Activated T-helper 1 cell treated with Interleukin-2 at 50 U/mL for 16 hours (primary cell): ENCODE data around the gene SLC41A3.

ENCODE experiments used
- DNase-seq: peaks from one replicate; pipeline ENCODE4 v3.0.0-alpha.2; 2020; ENCODE audit warnings: low read depth

The SLC41A3 gene

GRCh38 chr3:126083913-126084767 lies at the start of gene SLC41A3:
Gene SLC41A3, minus strand, starts transcription at chr3:126084124. Its CDS starts 15,905 bp downstream, at chr3:126068219.
- DNase-seq = peak; percentile 79

- DNase-seq = no peak
Measured at GRCh38 chr3:126133606-126134005, 49.7 kb upstream of the SLC41A3 start.

- DNase-seq = no peak
Measured at GRCh38 chr3:126132751-126133511, 49.0 kb upstream of the SLC41A3 start.

GRCh38 chr3:126131881-126132750 lies 48.2 kb upstream of the SLC41A3 start:
- no peak for DNase-seq

DNA sequence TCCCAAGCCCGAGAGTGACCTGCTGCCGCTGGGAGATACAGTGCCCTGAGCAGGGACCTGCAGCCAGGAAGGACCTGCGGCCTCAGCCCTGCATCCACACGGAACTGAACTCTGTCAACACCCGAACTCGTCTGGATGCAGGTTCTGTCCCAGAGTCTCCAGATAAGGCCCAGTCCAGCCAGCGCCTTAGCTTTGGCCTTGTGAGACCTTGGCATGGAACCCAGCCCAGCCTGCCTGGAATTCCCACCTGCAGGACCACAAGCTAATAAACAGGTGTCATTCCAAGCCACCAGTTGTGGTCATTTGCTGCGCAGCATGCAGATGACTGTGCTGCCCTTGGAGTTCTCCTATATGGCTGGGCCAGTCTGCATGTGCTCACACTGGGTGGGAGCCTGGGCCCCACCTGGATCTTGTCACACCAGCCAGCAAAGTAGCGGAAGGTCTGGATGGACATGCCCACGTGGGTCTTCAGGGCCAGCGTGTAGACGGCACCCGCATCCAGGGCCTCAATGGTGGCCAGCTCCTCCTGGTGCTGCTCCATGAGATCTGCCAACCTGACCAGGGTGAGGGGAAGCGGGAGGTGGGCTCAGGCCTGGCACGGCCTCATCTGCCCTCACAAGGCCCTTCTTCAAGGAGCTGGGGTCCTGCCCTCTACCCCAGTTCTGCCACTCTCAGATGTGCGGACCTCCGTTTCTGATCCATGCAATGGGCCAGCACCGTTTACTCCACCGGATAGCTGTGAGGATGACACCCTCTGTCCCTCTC lies 47.2 kb upstream of the SLC41A3 start:
- no peak for DNase-seq

GRCh38 chr3:126130081-126130855 lies 46.3 kb upstream of the SLC41A3 start:
- DNase-seq = no peak

DNA sequence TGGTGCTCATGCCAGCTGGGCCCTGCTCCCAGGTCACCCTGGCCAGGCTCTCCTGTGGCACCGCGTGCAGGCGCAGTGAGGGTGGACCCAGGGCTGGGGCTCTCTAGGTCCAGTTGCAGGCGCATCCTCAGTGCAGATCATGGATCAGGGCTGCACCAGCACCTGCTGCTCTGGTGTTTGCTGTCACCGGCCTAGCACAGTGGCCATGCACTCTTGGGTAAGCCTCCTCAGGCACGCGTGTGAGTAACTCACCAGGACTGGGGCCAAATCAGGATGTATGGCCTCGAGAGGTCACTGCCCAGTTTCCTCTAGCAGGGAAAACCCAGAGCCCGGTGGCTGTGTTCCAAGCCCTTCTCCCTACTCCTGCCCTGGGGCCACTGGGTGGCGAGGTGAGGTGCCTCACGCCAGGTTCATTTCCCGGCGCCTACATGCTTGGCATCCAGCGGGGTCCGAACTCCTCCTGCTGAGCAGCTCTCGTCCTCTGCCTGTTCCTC lies 45.5 kb upstream of the SLC41A3 start:
- no peak for DNase-seq

- no peak for DNase-seq
Measured at GRCh38 chr3:126128504-126129397, 44.8 kb upstream of the SLC41A3 start.

- DNase-seq = no peak
Measured at GRCh38 chr3:126127904-126128303, 44.0 kb upstream of the SLC41A3 start.

GRCh38 chr3:126127452-126127851 lies 43.5 kb upstream of the SLC41A3 start:
- no peak for DNase-seq

DNA sequence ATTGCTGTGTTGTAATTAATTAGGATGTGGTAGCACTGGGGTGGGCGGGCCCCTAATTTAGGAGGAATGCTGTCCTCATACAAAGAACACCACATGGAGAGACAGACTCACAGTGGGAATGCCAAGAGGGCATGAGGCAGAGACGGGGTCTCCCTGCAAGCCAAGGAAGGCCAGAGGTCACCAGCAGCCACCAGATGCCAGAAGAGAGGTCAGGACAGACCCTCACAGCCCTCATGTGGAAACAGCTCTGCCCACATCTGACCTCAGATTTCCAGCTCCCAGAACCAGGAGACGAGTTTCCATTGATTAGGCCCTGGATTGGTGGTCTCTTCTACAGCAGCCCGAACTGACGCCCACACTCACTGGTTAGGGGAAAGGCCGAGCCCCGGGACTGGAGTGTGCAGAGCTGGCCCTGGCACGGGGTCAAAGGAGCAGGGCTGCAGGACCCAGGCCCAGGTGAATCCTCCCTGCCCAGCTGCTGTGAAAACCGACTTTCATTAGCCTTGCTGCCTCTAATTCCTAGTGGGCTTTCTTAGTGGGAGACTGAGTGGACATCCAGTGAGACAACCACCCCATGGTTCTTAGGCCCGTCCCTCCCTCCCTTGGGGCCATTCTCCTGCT lies 43.0 kb upstream of the SLC41A3 start:
- DNase-seq = no peak

DNA sequence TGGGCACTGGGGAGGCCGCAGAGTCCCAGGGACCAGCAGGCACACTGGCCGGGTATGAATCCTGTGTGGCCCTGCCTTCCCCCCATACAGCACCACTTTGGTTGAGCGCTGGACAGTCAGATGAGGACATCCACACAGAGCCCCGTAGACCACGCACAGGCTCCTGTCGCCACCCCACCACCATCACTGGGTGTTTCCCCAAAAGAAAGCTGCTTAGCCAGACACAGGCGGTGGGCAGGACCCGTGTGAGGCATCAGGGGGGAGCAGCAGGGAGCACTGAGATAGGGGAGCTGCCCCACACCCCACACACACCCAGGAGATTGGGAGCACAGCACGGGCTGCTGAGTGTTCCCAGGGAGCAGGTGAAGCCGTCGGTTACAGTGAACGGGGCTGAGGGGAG lies 42.4 kb upstream of the SLC41A3 start:
- DNase-seq = no peak

- no peak for DNase-seq
Measured at GRCh38 chr3:126125781-126126251, 41.9 kb upstream of the SLC41A3 start.

- DNase-seq = no peak
Measured at GRCh38 chr3:126125341-126125740, 41.4 kb upstream of the SLC41A3 start.

DNA sequence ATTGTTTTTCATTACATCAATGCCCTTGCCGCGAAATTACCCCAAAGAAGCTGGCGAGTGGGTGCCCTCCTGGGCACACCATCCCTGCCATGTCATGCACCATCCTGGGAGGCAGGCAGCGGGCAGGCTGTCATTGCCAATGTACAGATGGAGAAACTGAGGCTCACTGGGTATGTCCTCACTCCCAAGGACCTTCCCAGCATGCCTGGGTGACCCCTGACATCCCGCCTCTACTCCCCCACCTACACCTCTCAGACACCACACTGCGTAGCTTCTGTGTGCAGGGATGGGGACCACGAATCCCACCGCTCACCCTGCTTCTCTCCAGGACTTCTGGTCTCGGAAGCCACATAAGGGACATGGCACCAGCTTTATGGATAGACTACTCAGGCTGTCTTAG lies 41.0 kb upstream of the SLC41A3 start:
- DNase-seq = no peak

- no peak for DNase-seq
Measured at GRCh38 chr3:126124148-126124868, 40.4 kb upstream of the SLC41A3 start.

DNA sequence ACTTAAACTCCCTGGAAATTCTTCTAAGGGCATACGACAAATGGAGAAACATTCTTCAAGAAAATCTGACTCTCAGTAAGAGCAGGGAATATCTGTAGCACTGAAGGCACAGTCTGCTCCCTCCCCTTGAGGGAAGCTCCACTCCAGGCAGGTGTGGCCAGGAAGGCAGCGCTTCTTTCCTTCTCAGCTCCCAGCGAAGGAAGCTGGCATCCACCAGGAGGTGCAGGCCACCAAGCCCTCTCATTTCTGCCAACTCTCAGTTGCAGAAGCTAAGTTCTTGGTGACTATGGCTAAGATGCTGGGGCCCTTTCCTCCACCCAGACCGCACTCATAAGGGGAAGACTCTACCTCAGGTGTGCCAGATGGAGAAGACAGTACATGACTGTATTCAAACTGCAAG lies 37.7 kb upstream of the SLC41A3 start:
- no peak for DNase-seq

- DNase-seq = no peak
Measured at GRCh38 chr3:126121074-126121473, 37.1 kb upstream of the SLC41A3 start.
